GM19035 (cell line): Measurements from ENCODE around the gene RPLP2.

Source experiments
- ATAC-seq: cut with Tn5 transposase; IDR thresholded peaks from one replicate; pipeline ENCODE4 v1.9.1; 2021; ENCODE audit not compliant: unreplicated experiment

The RPLP2 gene

DNA sequence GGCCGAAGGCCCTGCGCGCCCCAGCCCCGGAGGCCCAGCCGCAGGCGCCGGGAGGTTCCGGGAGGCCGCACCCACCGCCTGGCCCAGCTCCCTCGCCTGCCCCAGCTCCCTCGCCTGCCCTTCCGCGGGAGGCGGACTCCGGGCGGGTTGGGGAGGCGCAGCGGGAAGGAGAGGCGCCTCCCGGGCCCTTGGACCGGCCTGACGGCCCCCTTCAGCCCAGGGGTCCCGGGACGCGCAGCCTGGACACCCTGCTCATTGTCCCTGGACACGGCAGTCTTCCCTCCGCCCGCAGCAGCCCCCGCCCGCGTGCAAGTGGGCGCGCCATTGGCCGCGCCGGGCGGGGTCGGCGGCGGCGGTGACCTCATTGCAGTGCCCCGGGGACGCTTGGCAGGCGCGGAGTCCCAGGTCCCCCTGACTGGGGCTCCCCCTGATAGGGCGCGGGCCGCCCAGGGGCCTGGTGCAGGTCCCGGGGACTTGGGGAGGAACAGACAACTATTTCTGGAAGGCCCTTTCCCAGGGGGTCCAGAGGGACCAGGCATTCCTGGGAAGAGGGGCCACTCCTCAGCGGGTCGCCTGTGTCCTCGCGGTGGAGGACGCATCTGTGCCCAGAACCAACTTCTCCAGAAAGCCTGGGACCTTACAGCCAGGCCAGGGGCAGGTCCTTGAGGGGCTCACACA is 23.5 kb downstream of the RPLP2 start:
- peak; percentile 29 for ATAC-seq

DNA sequence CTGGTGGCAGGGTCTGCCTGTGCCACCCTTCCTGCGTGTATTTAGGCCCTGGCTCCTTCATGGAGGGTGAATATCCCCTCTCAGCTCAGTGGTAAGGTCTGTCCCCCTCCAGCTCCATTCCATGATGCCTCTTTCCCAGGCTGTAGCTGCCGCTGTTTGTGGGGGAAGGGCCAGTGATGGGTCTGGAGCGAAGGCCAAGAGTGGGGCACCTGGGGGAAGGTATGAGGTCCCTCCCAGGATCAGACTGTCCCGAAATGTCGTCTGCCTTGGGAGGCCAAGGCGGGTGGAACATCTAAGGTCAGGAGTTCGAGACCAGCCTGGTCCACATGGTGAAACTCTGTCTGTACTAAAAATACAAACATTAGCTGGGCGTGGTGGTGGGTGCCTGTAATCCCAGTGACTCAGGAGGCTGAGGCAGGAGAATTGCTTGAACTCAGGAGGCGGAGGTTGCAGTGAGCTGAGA is 24.1 kb downstream of the RPLP2 start:
- no peak for ATAC-seq

DNA sequence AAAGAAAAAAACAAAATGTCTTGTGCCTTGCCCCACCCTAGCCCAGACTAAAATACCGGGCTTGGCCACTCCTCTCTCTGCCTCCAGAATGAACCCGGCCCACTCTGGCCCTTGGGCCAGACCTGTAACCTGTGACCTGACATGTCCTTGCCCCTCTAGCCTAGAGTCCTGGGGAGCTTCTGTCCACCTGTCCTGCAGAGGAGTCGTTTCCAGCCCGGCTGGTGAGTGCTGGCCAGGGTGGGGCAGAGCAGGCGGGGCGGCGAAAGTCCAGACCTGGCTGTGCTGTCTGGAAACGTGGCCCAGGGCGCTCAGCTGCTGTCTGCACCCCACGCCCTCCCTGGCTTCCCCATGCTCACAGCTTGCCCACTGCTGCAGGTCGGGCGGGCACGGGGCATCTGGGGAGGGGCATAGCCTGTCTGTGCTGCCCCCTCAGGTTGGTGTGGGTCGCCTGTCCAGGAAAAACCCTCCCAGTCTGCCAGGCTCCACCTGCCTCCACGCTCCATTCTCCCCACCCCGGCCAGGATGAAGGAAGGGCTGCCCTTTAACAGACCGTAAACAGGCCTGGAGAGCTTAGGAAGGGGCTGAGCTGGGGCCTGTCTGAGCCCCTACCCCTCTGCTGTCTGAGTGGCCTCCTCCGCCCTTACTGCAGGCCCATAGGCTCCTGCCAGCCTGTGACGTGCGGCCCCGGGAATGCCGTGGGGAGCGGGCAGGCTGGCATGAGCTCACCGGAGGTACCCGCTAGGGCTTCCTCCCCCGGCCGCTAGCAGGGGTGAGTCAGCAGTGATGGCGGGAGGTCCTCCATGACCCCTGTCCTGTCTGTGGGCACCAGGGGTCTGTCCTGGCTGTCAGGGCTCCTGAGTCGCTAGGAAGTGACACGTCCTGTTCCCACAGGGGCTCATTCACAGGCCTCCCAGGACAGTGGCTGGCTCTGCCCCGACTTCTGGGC is 24.9 kb downstream of the RPLP2 start:
- no peak for ATAC-seq

DNA sequence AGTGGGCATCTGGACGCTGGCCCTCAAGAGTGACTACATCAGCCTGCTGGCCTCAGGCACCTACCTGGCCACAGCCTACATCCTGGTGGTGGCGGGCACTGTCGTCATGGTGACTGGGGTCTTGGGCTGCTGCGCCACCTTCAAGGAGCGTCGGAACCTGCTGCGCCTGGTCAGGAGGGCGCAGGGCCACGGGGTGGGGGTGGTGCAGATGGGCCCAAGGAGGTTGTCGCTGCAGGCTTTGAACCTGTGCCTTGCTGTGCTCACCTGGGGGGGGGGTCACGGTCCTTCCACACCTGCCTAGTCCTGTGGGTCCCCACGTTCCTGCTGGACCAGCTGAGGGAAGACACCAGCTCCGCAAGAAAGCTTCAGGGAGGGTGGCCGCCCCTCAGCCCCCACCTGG is 26.5 kb downstream of the RPLP2 start:
- ATAC-seq, result no peak

DNA sequence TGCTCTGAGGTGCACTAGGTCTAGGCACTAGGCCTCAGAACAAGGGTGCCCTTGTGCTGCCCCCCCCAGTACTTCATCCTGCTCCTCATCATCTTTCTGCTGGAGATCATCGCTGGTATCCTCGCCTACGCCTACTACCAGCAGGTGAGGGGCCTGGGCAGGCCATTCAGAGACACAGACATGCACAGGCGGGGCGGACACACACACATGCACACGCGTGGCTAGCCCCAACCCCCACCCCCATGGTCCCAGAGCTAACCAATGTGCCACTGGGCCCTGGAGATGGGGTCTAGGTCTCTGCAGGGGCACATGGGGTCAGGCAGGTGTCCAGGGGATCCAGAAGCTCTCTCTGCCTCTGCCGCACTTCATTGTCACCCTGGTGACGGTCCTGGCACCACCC is 26.9 kb downstream of the RPLP2 start:
- ATAC-seq, result no peak

DNA sequence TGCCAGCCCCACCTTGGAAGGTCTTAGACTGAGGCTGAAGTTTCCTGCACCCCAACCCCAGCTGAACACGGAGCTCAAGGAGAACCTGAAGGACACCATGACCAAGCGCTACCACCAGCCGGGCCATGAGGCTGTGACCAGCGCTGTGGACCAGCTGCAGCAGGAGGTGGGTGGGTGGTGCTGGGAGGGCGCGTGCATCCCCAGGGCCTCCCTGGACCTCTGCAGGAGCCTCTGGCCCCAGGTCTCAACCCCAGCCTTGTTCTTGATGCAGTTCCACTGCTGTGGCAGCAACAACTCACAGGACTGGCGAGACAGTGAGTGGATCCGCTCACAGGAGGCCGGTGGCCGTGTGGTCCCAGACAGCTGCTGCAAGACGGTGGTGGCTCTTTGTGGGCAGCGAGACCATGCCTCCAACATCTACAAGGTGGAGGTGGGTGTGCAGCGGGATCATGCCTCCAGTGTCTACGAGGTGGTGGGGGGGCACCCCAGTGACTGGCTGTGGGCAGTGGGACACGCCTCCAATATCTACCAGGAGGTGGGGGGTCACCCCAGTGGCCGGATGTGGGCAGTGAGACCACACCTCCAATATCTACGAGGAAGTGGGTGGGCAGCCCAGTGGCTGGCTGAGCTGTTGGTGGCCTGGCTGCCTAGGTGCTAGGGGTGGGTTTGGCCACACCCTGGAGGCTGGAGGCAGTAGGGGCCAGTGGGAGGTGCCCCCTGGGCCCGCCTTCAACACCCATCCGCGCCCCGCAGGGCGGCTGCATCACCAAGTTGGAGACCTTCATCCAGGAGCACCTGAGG is 27.6 kb downstream of the RPLP2 start:
- ATAC-seq, result no peak

DNA sequence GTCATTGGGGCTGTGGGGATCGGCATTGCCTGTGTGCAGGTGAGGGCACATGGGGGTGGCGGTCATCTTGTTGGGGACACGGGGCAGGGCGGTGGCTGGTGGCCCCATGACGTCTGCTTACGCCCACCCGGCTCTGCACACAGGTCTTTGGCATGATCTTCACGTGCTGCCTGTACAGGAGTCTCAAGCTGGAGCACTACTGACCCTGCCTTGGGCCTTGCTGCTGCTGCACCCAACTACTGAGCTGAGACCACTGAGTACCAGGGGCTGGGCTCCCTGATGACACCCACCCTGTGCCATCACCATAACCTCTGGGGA is 28.2 kb downstream of the RPLP2 start:
- ATAC-seq, result no peak

DNA sequence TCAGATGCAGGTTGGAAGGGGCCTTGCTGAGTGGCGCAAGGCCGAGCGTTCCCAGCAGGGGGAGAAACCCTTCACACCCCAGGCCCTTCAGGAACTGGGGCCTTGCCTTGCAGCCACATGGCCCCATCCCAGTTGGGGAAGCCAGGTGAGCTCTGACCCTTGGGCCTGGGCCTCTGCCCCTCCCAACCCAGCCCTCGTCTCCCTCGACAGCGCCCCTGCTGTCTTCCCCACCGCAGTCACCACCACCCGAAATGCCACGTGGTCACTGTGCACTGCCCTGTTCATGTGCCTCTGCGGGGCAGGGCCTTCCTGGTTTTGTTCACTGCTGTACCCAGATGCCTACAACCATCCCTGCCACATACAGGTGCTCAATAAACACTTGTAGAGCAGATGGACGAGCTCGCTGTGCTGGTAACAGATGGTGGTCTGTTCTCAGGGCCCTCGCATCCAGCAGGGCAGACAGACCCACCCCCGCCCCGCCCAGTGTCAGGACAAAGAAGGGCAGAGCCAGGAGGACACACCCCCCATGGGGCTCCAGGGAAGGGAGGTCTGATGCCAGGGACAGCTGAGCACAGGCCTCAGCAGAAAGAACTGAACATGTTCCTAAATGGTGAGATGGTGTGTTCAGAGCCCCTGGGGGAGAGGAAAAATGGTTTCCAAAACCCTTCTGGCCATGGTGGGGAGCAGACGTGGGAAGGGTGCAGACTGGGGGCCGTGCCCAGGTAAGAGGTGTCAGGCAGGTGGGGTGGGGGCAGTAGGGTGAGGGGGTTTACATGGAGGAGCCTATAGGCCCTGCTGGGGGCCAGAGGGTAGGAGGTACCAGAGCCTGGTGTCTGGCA is 28.9 kb downstream of the RPLP2 start:
- no peak for ATAC-seq

DNA sequence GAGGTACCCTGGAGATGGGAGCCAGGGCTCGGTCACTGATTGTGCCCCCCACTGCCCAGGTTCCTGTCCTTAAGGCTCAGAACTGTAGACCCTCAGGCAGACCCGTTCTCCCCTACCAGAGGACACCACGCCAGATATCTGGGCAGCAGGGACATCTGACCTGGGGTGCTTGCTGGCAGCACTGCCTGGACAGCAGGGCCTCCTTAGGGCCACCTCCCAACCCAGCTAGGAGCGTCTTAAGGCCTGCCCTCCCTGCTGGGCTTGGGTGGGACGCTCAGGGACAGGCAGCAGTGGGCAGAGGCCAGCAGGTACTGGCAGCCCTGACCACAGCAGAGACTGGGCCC is 29.5 kb downstream of the RPLP2 start:
- ATAC-seq, result no peak

DNA sequence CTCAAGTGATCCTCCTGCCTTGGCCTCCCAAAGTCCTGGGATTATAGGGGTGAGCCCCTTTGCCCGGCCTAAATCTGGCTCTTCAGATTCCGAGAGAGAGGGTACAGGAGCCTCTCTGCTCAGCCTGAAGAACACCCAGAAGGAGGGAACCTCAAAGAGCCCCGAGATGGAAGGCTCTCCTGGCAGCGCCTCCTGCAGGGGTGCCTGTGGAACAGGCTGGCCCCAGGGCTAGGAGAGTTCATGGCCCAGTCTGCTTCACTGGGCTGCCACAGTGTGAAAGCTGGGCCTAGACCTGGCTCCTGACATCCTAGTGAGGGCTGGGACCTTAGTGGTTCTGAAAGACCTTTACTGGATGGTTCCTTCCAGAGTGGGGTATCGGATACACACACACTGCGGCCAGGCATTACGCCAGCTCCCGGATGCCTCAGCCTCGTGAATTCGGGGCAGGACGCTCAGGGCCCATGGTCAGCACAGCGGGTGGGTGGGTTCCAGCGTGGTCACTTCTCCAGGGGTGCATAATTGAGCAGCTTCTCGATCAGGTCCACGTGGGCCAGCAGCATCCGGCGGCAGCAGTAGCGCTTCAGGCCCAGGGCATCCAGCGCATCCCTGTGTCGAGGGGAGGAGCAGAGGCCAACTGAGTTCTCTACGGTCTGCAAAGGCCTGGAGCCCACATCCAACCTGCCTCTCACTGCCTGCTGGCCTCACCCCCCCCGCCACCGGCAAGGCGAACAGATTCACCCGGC is 30.3 kb downstream of the RPLP2 start:
- no peak for ATAC-seq

DNA sequence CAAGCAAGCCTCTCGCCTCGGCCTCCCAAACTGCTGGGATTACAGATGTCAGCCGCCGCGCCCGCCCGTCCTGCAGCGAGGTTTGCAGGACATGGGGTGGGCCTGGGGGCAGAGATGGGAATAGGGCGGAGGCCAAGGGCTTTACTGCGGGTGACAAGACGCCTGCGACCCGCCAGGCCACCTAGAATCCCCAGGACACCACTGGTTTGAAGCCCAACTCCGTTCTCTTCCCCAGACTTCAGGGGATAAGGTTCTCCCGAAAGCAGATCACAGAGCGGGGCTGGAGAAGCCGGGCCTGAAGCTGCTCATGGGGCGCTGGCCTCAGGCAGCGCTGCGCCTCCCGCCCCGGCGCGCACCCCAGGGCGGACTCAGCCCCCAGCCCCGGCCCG is 32.2 kb downstream of the RPLP2 start:
- peak; percentile 23 for ATAC-seq

DNA sequence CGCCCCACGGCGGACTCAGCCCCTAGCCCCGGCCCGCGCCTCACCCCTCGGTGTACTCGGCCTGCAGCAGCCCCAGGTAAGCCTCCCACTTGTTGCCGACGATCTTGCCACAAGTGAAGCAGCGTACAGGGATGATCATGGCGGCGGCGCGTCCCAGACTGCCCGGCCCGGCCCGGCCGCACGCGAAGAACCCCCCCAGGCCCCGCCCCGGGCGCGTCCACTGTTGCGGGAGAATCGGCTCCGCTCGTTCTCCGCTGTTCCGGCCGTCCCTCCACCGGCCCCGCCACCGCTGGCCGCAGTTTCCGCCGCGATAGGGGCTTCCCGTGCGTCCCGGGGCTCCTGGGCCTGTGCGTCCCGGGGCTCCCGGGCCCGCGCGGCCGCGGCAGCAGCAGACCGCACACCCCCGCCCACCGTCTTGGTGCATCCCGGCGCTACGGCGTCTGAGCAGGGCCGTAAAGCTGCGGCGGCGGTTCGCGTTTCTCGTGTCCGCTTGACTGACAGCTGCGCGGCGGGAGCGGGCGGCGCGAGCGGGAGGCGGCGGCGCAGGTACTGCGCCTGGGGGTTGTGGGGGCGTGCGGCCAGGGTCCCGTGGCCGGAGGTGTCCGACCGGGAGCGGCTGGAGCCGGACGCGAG is 32.7 kb downstream of the RPLP2 start, which contains the start of the genes POLR2L and TSPAN4:
Gene POLR2L (minus strand): TSS at position 160 of the 633 bp plus-strand sequence. CDS start 21 bp downstream, at position 139.
Gene TSPAN4 (plus strand): TSS at position 483 of the 633 bp plus-strand sequence. CDS start 7,453 bp downstream, outside the sequence.
- peak; percentile 81 for ATAC-seq

DNA sequence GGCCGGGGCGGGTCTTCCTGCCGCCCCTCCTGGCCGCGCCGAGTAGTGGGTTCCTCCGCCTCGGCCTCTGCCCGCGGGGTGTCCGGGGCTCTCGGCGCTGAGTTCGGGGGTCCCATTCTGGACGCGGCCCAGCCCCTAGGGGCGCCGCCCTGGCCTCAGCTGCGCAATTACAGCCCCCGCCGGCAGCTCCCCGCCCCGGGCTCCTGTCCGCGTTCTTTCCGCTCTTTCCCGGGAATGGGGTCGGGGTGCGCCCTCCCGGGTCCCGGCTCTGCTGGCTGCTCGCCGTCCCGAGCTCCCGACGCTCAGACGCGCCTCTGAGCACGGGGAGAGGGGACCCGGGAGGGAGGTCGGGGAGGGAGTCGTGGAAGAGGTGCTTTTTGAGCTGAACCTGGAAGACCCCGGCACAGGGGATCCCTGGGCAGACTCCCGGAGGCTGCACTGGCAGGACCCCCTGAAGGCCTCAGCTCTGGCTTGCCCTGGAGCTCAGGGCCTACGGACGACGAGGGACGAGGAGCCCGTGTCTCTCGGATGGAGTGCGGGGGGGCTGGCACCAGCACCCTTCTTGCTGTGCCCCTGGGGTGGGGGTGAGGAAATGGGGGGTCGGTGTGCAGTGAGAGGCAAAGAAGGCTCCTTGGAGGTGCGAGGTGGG is 33.4 kb downstream of the RPLP2 start:
- peak; percentile 11 for ATAC-seq

DNA sequence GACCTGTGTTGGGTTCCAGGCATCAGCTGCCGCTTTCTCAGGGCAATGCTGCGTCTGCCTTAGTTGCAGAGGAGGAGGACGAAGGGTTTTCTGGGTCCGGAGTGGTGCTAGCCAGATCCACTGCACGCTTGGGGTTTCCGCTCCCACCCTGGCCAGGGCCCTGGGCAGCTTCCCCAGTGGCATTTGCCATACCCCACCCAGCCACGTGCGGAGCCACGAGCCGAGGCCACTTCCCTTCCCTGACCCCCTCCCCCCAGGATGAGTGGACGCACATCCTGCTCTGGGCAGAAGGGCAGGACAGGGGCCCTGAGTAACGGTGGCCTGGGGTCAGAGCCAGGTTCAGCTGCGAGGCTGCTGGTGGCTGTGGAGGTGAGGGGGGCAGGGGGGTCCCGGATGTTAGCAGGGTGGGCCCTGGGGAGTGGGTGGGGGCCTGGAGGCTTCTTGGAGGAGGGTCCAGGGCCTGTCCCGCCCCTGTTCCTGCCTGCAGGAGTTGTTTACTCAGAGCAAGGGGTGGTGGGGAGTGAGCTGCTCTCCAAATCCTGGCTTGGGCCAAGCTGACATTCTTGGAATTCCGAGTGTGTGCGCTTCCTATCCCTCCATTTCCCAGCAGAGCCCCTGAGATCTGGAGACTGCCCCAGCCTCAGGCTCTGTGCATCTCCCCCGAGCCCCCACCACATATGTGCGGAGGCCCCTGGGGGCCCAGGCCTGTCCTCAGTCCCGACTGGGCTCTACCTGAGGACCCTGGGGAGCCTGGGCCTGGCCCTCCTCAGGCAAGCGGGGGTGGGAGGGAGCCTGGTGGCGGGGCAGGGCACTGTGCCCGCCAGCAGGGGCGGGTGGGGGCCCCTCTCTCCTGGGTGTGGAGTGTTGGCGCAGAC is 34.3 kb downstream of the RPLP2 start:
- no peak for ATAC-seq

DNA sequence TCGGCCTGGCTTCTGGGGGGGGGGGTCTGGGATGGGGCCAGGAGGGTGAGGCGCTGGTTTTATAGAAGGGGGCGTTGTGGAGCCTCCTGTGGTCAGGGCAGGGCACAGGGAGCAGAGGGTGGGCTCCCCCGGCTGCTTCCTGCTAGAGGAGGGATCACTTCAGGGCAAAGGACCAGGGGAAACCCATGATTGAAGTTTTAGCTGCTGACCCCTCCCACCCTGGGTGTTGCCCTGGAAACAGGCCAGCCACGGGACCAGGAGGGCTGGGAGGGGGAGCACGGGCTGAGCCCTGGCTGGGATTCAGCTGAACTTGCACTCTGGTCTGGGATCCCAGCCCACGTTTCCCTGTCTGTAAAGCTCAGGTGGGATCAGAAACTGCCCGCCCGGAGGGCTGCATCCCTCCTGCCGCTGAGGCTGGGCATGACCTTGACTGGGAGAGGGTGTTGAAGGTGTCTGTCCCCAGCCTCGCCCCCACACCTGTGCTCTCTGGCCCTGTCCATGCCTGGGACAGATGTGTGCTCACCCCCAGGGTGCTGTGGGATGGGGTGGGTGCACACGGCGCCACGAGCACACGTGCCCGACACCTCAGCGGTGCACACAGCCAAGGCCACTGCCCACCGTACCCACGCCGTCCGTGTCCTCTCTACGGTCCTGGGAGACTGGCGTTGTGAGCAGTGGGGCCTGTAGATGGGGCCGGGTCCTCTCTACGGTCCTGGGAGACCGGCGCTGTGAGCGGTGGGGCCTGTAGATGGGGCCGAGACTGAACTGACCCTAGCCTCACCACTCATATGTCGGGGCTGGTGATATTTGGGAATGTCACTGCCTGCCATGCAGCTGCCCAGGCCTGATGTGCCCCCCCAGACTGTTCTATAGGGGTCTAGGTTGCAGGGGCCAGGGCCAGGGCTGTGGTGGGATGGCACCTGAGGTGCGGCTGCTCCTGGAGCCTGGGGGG is 35.2 kb downstream of the RPLP2 start:
- ATAC-seq, result no peak

DNA sequence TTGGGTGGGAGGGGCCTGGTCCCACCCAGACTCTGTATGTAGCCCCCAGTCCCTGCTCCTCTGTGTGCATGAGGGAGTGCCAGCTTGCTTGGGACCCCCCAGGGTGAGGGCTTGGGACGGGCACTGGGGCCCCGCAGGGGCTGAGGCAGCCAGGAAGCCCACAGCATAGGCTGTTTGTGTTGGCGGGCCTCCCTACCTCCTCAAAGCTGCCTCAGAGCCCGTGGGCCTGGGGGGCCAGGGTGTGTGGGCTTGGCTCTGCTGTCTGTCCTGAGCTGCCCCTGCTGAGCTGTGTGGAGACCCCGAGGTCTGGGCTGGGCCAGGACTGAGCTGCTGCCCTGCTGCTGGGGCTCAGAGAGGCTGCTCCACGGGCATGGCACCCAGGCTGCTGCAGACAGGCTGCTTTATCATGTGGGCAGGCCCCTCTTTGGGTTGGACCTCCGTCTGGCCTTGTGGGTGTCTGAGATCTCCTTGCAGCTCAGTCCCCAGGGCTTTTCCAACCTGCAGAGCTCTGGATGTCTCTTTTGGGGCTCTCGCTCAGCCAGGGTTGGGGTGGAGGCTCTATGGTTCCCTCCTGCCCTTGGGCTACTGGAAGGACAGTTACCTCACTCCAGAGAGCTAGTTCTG is 36.2 kb downstream of the RPLP2 start:
- no peak for ATAC-seq
